Right lobe of liver (tissue), 6 donors: ENCODE data around the gene C4BPA. TPM values are rescaled to one million over a fixed set of nuclear protein-coding genes. Genes with fewer than 3 reads are reported as not detected.
A peak's percentile ranks its signal among the peaks of the same experiment; 100 is the strongest.

ENCODE experiments used
- ATAC-seq, 4 donors: fragments of 200-7000 bp; cut with Tn5 transposase; one replicate each; pipeline ENCODE4 v1.9.1; 2020; ENCODE audit warnings: mild to moderate bottlenecking in 4 of 4, moderate library complexity in 4 of 4
- DNase-seq, 3 donors: peaks; one replicate each; pipeline ENCODE4 v3.0.0-alpha.2; 2020
- H3K27ac ChIP-seq, 3 donors: fragments of 200-600 bp; one replicate each; pipeline ENCODE4 v1.8.0; 2022
- H3K27me3 ChIP-seq, 2 donors: fragments of 200-600 bp; one replicate each; pipeline ENCODE4 v1.8.0; 2022
- H3K36me3 ChIP-seq, 4 donors: fragments of 200-600 bp; sonication (generic) in 1 of 4; one replicate each; pipeline versions ENCODE4 v1.5.1 to v1.8.0; 2017 to 2022; ENCODE audit warnings: control low read depth in 1 of 4
- H3K4me1 ChIP-seq, 4 donors: fragments of 200-600 bp; sonication (generic) in 1 of 4; one replicate each; pipeline versions ENCODE4 v1.5.1 to v1.8.0; 2017 to 2022; ENCODE audit warnings: control low read depth in 1 of 4
- H3K4me3 ChIP-seq, 3 donors: fragments of 200-600 bp; one replicate each; pipeline ENCODE4 v1.8.0; 2022
- H3K9me3 ChIP-seq, 4 donors: fragments of 200-600 bp; sonication (generic) in 1 of 4; one replicate each; pipeline versions ENCODE4 v1.5.1 to v1.8.0; 2017 to 2022; ENCODE audit warnings: control low read depth in 1 of 4
- CTCF ChIP-seq, 4 donors: fragments of 200-600 bp in 3 of 4; fragments of 450-650 bp in 1 of 4; IDR thresholded peaks; one replicate each; pipeline versions ENCODE4 v1.5.1 to v1.8.0; 2016 to 2022; ENCODE audit warnings: antibody characterized with exemption in 4 of 4, mild to moderate bottlenecking in 2 of 4
- POLR2A ChIP-seq: fragments of 450-650 bp; IDR thresholded peaks from one replicate; pipeline ENCODE4 v1.6.1; 2017; ENCODE audit warnings: antibody characterized with exemption, mild to moderate bottlenecking
- WGBS: methylation state at CpG from one replicate; pipeline ENCODE4 v1.1.6; 2018; ENCODE audit warnings: low coverage, low lambda C conversion rate; ENCODE audit not compliant: insufficient coverage; ENCODE audit errors: missing lambda C conversion rate; 5-methylcytosine and 5-hydroxymethylcytosine counted together
- intact Hi-C, 2 donors: fragments of 100-400 bp; cut with DNase I; formaldehyde crosslinking; loops; one replicate each; pipeline versions ENCODE4 v1.11.2 to v1.14.1; 2022
- small RNA-seq, 2 experiments: library from RNA; depleted of rRNA; stranded (forward); fragments of <200 nt; gene quantifications; one replicate each; pipeline ENCODE3, GENCODE V24; 2016
- total RNA-seq, 6 experiments: library from RNA; depleted of rRNA in 2 of 6; stranded (reverse); fragments of >200 nt in 2 of 6; fragmentation: NEBNext Ultra II Directional in 3 of 6; extraction: Animal tissue kit (Norgen Biotek cat#: 25700) in 3 of 6; gene quantifications; one replicate each; pipeline versions ENCODE4 v1.1.0 to v1.2.4, GENCODE V29; 2016 to 2023
- donor health status: DM: no; HTN: yes; CAD: no.
- donor health status: DM: no; HTN: no; CAD: no.
- donor health status: DM: no; HTN: no; CAD: no.
- donor health status: DM: no; HTN: yes; CAD: no.
- donor health status: DM: no; HTN: yes; CAD: no.

The C4BPA gene
- total RNA-seq, 6 experiments from 2014 or later, result 746 to 1,325 (median 959) TPM

DNA sequence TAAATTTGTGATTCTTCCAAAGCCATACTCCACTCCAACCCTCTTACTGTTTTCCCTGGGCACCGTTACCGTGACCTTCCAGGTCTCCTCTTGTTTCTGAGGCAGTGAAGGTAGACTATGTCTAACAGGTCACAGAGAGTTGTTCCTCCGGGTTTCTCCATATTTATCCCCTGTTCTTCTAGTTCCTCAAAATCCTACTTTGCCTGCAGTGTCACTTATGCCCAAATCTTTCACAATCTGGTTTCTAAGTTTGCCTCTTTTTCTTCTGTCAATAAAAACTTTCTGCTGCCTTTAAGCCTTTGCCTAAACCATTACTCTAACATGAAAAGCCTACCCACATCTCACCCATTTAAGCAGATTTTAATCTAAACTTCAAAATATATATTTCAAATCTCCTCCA lies 87.7 kb downstream of the C4BPA start:
- Histone ChIP-seq H3K4me3 (no peak overlapping the region), H3K27me3 (no peaks in the 10 kb centered on the region), H3K27ac (no peak overlapping the region), H3K36me3 (no peaks in the 10 kb centered on the region), H3K9me3 (no peaks in the 10 kb centered on the region), H3K4me1 (no peaks in the 10 kb centered on the region)
- no peak for TF ChIP-seq POLR2A
- no peak for TF ChIP-seq CTCF (IDR thresholded peaks at IDR 0.05)
- peak in 1 of 4 donors; percentile 23 for ATAC-seq
- intact Hi-C loops, result no loop called here
- DNase-seq, result no peak
- WGBS, result 74% methylated on average over 3 of the region's 3 CpGs

- TF ChIP-seq POLR2A, result no peak
- TF ChIP-seq CTCF (IDR thresholded peaks at IDR 0.05), result no peak
- WGBS, result 69% methylated on average over 1 of the region's 1 CpG
- no peak for DNase-seq
These were observed 90.2 kb downstream of the C4BPA start for GRCh38 chr1:207194197-207194596.

More at GRCh38 chr1:207194197-207194596, 90.2 kb downstream of the C4BPA start:
- no peak for ATAC-seq
- no peaks in the 10 kb centered on the region for H3K27me3 ChIP-seq
- H3K27ac ChIP-seq, result no peak overlapping the region
- no peak overlapping the region for H3K4me3 ChIP-seq
- H3K9me3 ChIP-seq, result no peaks in the 10 kb centered on the region
- H3K4me1 ChIP-seq, result no peaks in the 10 kb centered on the region
- intact Hi-C loops, result no loop called here
- no peaks in the 10 kb centered on the region for H3K36me3 ChIP-seq

Small RNA genes within 50 kb of the gene (small RNA-seq; reads per million reads assigned to genes)
- gene AL445493.1, result 0 reads per million in 2 experiments

Other genes with a start within 250 kb of the C4BPA start
- gene IL20, start 238.6 kb upstream of the C4BPA start, total RNA-seq, result not detected
- not detected for gene IL24, start 206.8 kb upstream of the C4BPA start, total RNA-seq
- gene FCMR, start 182.3 kb upstream of the C4BPA start, total RNA-seq, result 1 to 10 TPM in 5 of 6 experiments, under 1 TPM in 1; 0.80 to 3.2 (median 1.4) TPM
- gene PIGR, start 157.8 kb upstream of the C4BPA start, total RNA-seq, result 100 to 1,000 TPM in 2 of 6 experiments, 10 to 100 TPM in 4; 20.6 to 134 (median 85.1) TPM
- 10 to 100 TPM in 1 of 6 experiments, 1 to 10 TPM in 4, under 1 TPM in 1; 0.44 to 31.1 (median 2.2) TPM for gene FCAMR, start 133.8 kb upstream of the C4BPA start, total RNA-seq
- gene C1orf116, start 71.5 kb upstream of the C4BPA start, total RNA-seq, result under 1 TPM; 0.27 to 0.68 (median 0.37) TPM
- gene YOD1, start 53.0 kb upstream of the C4BPA start, total RNA-seq, result 1 to 10 TPM; 3.0 to 4.8 (median 3.5) TPM
- 1 to 10 TPM; 2.9 to 6.1 (median 5.1) TPM for gene PFKFB2, start 51.0 kb upstream of the C4BPA start, total RNA-seq
- 100 to 1,000 TPM; 156 to 328 (median 226) TPM for gene C4BPB, start 15.4 kb upstream of the C4BPA start, total RNA-seq
- gene CD55, start 217.4 kb downstream of the C4BPA start, total RNA-seq, result 10 to 100 TPM; 10.5 to 23.3 (median 16.4) TPM